GM19455 (cell line): ENCODE measurements around the gene INHBB.
"Not testable (repeated sequence)": the region's sequence is repeated elsewhere in the genome, so short reads cannot be mapped to it uniquely, and the experiment has no call there.

Source experiments
- ATAC-seq: cut with Tn5 transposase; IDR thresholded peaks from one replicate; pipeline ENCODE4 v1.9.1; 2021; ENCODE audit not compliant: unreplicated experiment

Gene INHBB

GRCh38 chr2:120316071-120316470 is 29.9 kb upstream of the INHBB start:
- no peak for ATAC-seq

- no peak for ATAC-seq
Observed at GRCh38 chr2:120316528-120317179, 29.3 kb upstream of the INHBB start.

GRCh38 chr2:120317180-120317533 is 28.8 kb upstream of the INHBB start:
- no peak for ATAC-seq

- no peak for ATAC-seq
Observed at GRCh38 chr2:120317916-120318315, 28.0 kb upstream of the INHBB start.

GRCh38 chr2:120318626-120319025 is 27.3 kb upstream of the INHBB start:
- ATAC-seq, result no peak

- ATAC-seq, result no peak
Observed at GRCh38 chr2:120319123-120319522, 26.8 kb upstream of the INHBB start.

- ATAC-seq, result no peak
Observed at GRCh38 chr2:120319686-120320317, 26.1 kb upstream of the INHBB start.

GRCh38 chr2:120320318-120320851 is 25.6 kb upstream of the INHBB start:
- ATAC-seq, result no peak

GRCh38 chr2:120320887-120321556 is 24.9 kb upstream of the INHBB start:
- ATAC-seq, result not testable (repeated sequence)

- no peak for ATAC-seq
Observed at GRCh38 chr2:120321721-120322284, 24.1 kb upstream of the INHBB start.

GRCh38 chr2:120322329-120322728 is 23.6 kb upstream of the INHBB start:
- no peak for ATAC-seq

- no peak for ATAC-seq
Observed at GRCh38 chr2:120323214-120323613, 22.7 kb upstream of the INHBB start.

- ATAC-seq, result no peak
Observed at GRCh38 chr2:120323807-120324399, 22.0 kb upstream of the INHBB start.

- ATAC-seq, result no peak
Observed at GRCh38 chr2:120324933-120325332, 21.0 kb upstream of the INHBB start.

- no peak for ATAC-seq
Observed at GRCh38 chr2:120326066-120326465, 19.9 kb upstream of the INHBB start.

- ATAC-seq, result no peak
Observed at GRCh38 chr2:120330946-120331822, 14.8 kb upstream of the INHBB start.

- no peak for ATAC-seq
Observed at GRCh38 chr2:120331903-120332302, 14.0 kb upstream of the INHBB start.

- no peak for ATAC-seq
Observed at GRCh38 chr2:120332384-120332783, 13.6 kb upstream of the INHBB start.

GRCh38 chr2:120334068-120334467 is 11.9 kb upstream of the INHBB start:
- ATAC-seq, result no peak

- ATAC-seq, result no peak
Observed at GRCh38 chr2:120336749-120337148, 9.2 kb upstream of the INHBB start.
